K562 (cell line): ENCODE data around the gene MYCBP. TPM values are rescaled to one million over a fixed set of nuclear protein-coding genes. Genes with fewer than 3 reads are reported as not detected.

Experiments
- CCNT2 ChIP-seq: IDR thresholded peaks from 2 replicates; pipeline ENCODE4 v1.6.1; 2011; ENCODE audit warnings: borderline replicate concordance, low read depth, mild to moderate bottlenecking, moderate library complexity, mixed read lengths, low read length; ENCODE audit not compliant: insufficient read length; ENCODE audit errors: extremely low read depth
- KLF16 ChIP-seq: IDR thresholded peaks from 2 replicates; pipeline ENCODE4 v1.6.1; 2016; ENCODE audit warnings: antibody characterized with exemption
- LEF1 ChIP-seq: fragments of 450-650 bp; IDR thresholded peaks from 2 replicates; pipeline ENCODE4 v1.6.1; 2016; ENCODE audit warnings: mild to moderate bottlenecking
- POU5F1 ChIP-seq: fragments of 150-350 bp; IDR thresholded peaks from 2 replicates; pipeline ENCODE4 v1.6.1; 2014; ENCODE audit warnings: borderline replicate concordance, low read length, low read depth, mild to moderate bottlenecking; ENCODE audit not compliant: partially characterized antibody
- ZNF444 ChIP-seq: fragments of 250-450 bp; sonication (Bioruptor Pico); IDR thresholded peaks from 2 replicates; pipeline ENCODE4 v1.4.0; 2020; ENCODE audit warnings: mild to moderate bottlenecking, moderate library complexity
- ZNF57 ChIP-seq: fragments of 450-650 bp; formaldehyde crosslinking; IDR thresholded peaks from 2 replicates; pipeline ENCODE4 v1.4.0; 2020; ENCODE audit warnings: mild to moderate bottlenecking, moderate library complexity
- ZNF699 ChIP-seq: fragments of 250-450 bp; sonication (Bioruptor Pico); IDR thresholded peaks from 2 replicates; pipeline ENCODE4 v1.8.0; 2021; ENCODE audit warnings: mild to moderate bottlenecking, moderate library complexity; ENCODE audit not compliant: insufficient replicate concordance
- polyA plus RNA-seq, 8 experiments: library from polyadenylated mRNA; depleted of rRNA in 4 of 8; stranded (reverse) in 5 of 8; unstranded in 3 of 8; fragments of >200 nt; fragmentation: Nextera tagmentation in 2 of 8; fragmentation: Illumina TruSeq in 1 of 8; extraction: Ambion mirVana in 2 of 8; extraction: Trizol in 1 of 8; gene quantifications; 2 replicates each; pipeline versions ENCODE4 v1.2.1 to v1.2.3, GENCODE V29; 2011 to 2014; ENCODE audit warnings: inconsistent platforms in 1 of 8, missing spikeins in 1 of 8
- total RNA-seq, 7 experiments: library from RNA; depleted of rRNA in 6 of 7; stranded (reverse); fragments of >200 nt in 6 of 7; fragmentation: Illumina TruSeq in 2 of 7; extraction: Trizol in 2 of 7; gene quantifications; 2 replicates each; pipeline versions ENCODE4 v1.2.1 to v1.2.3, GENCODE V29; 2011 to 2021; ENCODE audit warnings: low replicate concordance in 1 of 7
- TF ChIP-seq, protein P1 (sequence below): conservative IDR thresholded peaks from 2 replicates; pipeline ENCODE4 v1.6.1; 2011; ENCODE audit warnings: low read depth, mild to moderate bottlenecking, low read length; ENCODE audit not compliant: control insufficient read depth
- TF ChIP-seq, protein P2 (sequence below): sonication (generic); formaldehyde crosslinking; IDR thresholded peaks from 2 replicates; pipeline ENCODE4 v1.4.0; 2020; ENCODE audit warnings: mild to moderate bottlenecking, missing genetic modification reagents
- TF ChIP-seq, protein P3 (sequence below), 2 experiments: fragments of 450-650 bp in 1 of 2; sonication (generic) in 1 of 2; formaldehyde crosslinking in 1 of 2; IDR thresholded peaks; 2 replicates each; pipeline versions ENCODE4 v1.7.1 to v1.9.0; 2016 to 2022; ENCODE audit warnings: inconsistent platforms in 1 of 2, mild to moderate bottlenecking in 1 of 2, missing genetic modification reagents in 1 of 2
- TF ChIP-seq, protein P4 (sequence below), 2 experiments: fragments of 200-800 bp in 1 of 2; sonication (Bioruptor generic) in 1 of 2; sonication (generic) in 1 of 2; formaldehyde crosslinking in 1 of 2; IDR thresholded peaks in 1 of 2; conservative IDR thresholded peaks in 1 of 2; 2 replicates each; pipeline versions ENCODE4 v1.5.0 to v1.6.1; 2016 to 2020; ENCODE audit warnings: missing compliant biosample characterization in 1 of 2, missing genetic modification characterization in 1 of 2, missing genetic modification reagents in 1 of 2

Gene MYCBP
- total and polyA plus RNA-seq, 9 of the 15 experiments (the other 6 are each of a cell fraction or from before 2014, with no cell fraction given) = 32.3 to 253 (median 72.9) TPM

DNA sequence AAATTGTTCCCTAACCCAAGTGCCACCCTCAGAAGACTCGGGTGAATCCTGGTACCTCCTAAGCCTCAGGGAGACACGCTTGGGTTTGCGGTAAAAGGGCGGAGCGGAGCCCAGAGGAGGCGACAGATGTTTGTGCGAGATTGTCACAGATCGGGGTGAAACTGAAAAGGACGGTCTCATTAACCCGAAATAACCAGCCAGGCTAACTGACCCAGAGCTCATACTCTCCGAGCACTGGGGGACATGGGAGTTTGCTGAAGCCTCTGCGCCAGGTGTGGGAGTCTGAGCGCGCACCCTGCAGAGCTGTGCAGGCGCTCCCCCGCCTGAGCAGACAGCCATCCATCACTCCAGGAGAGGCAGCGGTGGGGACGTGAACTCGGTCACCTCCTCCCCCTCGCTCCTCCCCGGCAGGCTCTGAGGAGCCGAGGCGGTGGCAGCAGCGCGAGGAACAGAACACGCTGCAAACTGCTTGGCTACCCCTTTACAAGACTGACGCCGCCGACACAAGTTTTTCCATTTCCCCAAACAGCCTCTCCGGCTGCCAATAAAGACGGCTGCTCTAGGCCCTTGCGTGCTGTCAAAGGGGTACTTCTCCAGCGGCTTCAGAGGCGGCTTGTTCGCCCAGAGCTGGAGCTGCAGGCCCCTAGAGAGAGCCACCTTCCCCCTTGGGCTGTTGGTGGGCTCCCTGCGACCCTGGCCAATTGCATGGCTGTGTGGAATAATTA lies 57.1 kb downstream of the MYCBP start (continued):
- TF ChIP-seq, protein P1, sequence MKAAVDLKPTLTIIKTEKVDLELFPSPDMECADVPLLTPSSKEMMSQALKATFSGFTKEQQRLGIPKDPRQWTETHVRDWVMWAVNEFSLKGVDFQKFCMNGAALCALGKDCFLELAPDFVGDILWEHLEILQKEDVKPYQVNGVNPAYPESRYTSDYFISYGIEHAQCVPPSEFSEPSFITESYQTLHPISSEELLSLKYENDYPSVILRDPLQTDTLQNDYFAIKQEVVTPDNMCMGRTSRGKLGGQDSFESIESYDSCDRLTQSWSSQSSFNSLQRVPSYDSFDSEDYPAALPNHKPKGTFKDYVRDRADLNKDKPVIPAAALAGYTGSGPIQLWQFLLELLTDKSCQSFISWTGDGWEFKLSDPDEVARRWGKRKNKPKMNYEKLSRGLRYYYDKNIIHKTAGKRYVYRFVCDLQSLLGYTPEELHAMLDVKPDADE = peak; percentile 84; the same call in 1 of the 2 replicates
- TF ChIP-seq CCNT2 = peak; percentile 99
- TF ChIP-seq, protein P2, sequence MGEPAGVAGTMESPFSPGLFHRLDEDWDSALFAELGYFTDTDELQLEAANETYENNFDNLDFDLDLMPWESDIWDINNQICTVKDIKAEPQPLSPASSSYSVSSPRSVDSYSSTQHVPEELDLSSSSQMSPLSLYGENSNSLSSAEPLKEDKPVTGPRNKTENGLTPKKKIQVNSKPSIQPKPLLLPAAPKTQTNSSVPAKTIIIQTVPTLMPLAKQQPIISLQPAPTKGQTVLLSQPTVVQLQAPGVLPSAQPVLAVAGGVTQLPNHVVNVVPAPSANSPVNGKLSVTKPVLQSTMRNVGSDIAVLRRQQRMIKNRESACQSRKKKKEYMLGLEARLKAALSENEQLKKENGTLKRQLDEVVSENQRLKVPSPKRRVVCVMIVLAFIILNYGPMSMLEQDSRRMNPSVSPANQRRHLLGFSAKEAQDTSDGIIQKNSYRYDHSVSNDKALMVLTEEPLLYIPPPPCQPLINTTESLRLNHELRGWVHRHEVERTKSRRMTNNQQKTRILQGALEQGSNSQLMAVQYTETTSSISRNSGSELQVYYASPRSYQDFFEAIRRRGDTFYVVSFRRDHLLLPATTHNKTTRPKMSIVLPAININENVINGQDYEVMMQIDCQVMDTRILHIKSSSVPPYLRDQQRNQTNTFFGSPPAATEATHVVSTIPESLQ (CRISPR knock-in tag) = no peak
- no peak for TF ChIP-seq ZNF699 (CRISPR knock-in tag)
- TF ChIP-seq ZNF57 = no peak
- TF ChIP-seq LEF1 = peak; percentile 98
- TF ChIP-seq POU5F1 = peak; percentile 19
- TF ChIP-seq, protein P3, sequence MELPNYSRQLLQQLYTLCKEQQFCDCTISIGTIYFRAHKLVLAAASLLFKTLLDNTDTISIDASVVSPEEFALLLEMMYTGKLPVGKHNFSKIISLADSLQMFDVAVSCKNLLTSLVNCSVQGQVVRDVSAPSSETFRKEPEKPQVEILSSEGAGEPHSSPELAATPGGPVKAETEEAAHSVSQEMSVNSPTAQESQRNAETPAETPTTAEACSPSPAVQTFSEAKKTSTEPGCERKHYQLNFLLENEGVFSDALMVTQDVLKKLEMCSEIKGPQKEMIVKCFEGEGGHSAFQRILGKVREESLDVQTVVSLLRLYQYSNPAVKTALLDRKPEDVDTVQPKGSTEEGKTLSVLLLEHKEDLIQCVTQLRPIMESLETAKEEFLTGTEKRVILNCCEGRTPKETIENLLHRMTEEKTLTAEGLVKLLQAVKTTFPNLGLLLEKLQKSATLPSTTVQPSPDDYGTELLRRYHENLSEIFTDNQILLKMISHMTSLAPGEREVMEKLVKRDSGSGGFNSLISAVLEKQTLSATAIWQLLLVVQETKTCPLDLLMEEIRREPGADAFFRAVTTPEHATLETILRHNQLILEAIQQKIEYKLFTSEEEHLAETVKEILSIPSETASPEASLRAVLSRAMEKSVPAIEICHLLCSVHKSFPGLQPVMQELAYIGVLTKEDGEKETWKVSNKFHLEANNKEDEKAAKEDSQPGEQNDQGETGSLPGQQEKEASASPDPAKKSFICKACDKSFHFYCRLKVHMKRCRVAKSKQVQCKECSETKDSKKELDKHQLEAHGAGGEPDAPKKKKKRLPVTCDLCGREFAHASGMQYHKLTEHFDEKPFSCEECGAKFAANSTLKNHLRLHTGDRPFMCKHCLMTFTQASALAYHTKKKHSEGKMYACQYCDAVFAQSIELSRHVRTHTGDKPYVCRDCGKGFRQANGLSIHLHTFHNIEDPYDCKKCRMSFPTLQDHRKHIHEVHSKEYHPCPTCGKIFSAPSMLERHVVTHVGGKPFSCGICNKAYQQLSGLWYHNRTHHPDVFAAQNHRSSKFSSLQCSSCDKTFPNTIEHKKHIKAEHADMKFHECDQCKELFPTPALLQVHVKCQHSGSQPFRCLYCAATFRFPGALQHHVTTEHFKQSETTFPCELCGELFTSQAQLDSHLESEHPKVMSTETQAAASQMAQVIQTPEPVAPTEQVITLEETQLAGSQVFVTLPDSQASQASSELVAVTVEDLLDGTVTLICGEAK (IDR thresholded peaks at IDR 0.05) = peak; percentile 62; the same call in 1 of the 2 replicates
- TF ChIP-seq, protein P3 (CRISPR knock-in tag; IDR thresholded peaks at IDR 0.05) = no peak
- TF ChIP-seq KLF16 = peak; percentile 98
- no peak for TF ChIP-seq ZNF444 (CRISPR knock-in tag)
- TF ChIP-seq, protein P4, sequence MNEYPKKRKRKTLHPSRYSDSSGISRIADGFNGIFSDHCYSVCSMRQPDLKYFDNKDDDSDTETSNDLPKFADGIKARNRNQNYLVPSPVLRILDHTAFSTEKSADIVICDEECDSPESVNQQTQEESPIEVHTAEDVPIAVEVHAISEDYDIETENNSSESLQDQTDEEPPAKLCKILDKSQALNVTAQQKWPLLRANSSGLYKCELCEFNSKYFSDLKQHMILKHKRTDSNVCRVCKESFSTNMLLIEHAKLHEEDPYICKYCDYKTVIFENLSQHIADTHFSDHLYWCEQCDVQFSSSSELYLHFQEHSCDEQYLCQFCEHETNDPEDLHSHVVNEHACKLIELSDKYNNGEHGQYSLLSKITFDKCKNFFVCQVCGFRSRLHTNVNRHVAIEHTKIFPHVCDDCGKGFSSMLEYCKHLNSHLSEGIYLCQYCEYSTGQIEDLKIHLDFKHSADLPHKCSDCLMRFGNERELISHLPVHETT (CRISPR knock-in tag; conservative IDR thresholded peaks at IDR 0.05 in 1 of 2, IDR thresholded peaks at IDR 0.05 in 1 of 2) = no peak
